Epithelial cell of proximal tubule (primary cell): ENCODE measurements around the gene SLC9B1. TPM values are rescaled to one million over a fixed set of nuclear protein-coding genes. Genes with fewer than 3 reads are reported as not detected.
"Not testable (repeated sequence)": the region's sequence is repeated elsewhere in the genome, so short reads cannot be mapped to it uniquely, and the experiment has no call there.

ENCODE experiments used
- DNase-seq: peaks from one replicate; pipeline ENCODE4 v3.0.0-alpha.2; 2011; ENCODE audit warnings: low read depth
- H3K4me3 ChIP-seq: 2 replicates; pipeline ENCODE4 v1.5.1; 2011; ENCODE audit warnings: low read depth, mild to moderate bottlenecking, low read length
- total RNA-seq: library from RNA; depleted of rRNA; stranded (reverse); fragments of >200 nt; gene quantifications from 2 replicates; pipeline ENCODE4 v1.2.3, GENCODE V29; 2015
- TF ChIP-seq, protein P1 (sequence below): conservative IDR thresholded peaks from 2 replicates; pipeline ENCODE4 v1.5.1; 2012; ENCODE audit warnings: low read depth, mild to moderate bottlenecking, low read length

SLC9B1 gene
- total RNA-seq, 1 donor from 2014 or later = 1.1 TPM

DNA sequence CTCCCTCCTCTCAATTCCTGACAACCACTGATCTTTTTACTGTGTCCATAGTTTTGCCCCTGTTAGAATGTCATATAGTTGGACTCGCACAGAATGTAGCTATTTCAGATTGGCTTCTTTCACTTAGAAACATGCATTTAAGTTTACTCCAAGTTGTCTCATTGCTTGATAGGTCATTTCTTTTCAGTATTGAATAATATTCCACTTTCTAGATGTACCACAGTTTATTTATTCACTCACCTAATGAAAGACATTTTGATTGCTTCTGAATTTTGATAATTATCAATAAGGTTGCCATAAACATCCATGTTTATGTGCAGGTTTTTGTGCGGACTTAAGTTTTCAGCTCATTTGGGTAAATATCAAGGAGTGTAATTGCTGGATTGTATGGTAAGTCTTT lies 38.5 kb downstream of the SLC9B1 start:
- no peak overlapping the region for H3K4me3 ChIP-seq
- no peak for DNase-seq
- TF ChIP-seq, protein P1, sequence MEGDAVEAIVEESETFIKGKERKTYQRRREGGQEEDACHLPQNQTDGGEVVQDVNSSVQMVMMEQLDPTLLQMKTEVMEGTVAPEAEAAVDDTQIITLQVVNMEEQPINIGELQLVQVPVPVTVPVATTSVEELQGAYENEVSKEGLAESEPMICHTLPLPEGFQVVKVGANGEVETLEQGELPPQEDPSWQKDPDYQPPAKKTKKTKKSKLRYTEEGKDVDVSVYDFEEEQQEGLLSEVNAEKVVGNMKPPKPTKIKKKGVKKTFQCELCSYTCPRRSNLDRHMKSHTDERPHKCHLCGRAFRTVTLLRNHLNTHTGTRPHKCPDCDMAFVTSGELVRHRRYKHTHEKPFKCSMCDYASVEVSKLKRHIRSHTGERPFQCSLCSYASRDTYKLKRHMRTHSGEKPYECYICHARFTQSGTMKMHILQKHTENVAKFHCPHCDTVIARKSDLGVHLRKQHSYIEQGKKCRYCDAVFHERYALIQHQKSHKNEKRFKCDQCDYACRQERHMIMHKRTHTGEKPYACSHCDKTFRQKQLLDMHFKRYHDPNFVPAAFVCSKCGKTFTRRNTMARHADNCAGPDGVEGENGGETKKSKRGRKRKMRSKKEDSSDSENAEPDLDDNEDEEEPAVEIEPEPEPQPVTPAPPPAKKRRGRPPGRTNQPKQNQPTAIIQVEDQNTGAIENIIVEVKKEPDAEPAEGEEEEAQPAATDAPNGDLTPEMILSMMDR = no peak

DNA sequence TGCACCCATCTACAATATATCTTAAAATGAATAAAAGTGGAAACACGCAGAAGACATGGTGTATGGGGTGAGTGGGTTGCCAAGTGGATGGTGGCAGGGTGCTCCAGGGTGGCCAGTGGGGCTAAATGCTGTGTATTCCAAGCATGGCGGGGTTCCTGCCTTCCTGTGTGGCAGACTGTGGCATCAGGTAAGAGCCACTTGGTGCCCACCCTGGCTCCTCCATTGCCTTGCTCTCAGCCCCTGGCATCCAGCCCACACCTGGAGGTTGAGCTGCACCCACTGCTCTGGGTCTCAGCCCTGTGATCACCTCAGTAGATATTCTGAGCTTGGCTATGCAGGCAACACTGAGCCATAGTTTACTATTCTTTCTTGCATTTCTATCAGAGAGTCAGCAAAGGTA lies 57.7 kb downstream of the SLC9B1 start:
- H3K4me3 ChIP-seq, DNase-seq: not testable (repeated sequence)

- no peak overlapping the region for H3K4me3 ChIP-seq
- TF ChIP-seq, protein P1 = no peak
- DNase-seq = no peak
These were observed 60.0 kb downstream of the SLC9B1 start for GRCh38 chr4:102959496-102959895.

- no peak overlapping the region for H3K4me3 ChIP-seq
- DNase-seq = no peak
- TF ChIP-seq, protein P1 = no peak
These were observed 74.4 kb downstream of the SLC9B1 start for GRCh38 chr4:102945066-102945465.

GRCh38 chr4:102938063-102938462 lies 81.4 kb downstream of the SLC9B1 start:
- H3K4me3 ChIP-seq, DNase-seq: not testable (repeated sequence)

DNA sequence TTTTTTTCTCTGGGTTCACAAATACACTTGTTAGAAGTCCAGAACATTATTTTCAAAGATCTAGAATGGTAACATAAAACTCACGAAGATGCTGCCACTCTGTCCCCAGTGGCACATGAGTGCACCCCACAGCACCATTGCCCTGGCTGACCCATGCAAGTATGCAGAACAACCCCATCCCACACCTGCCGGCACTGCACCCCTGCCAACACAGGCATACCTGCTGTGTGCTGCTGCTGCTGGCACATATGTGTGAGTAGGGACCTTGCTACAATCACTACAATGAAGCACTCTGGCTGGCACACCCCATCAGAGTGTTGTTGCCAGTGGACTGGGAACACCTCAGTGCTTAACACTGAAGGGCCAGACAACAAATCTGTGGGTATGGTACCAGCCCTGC lies 83.8 kb downstream of the SLC9B1 start:
- no peak overlapping the region for H3K4me3 ChIP-seq
- no peak for DNase-seq
- TF ChIP-seq, protein P1 = no peak

- H3K4me3 ChIP-seq = not testable (repeated sequence)
These were observed 99.8 kb downstream of the SLC9B1 start for GRCh38 chr4:102919697-102920096.

DNA sequence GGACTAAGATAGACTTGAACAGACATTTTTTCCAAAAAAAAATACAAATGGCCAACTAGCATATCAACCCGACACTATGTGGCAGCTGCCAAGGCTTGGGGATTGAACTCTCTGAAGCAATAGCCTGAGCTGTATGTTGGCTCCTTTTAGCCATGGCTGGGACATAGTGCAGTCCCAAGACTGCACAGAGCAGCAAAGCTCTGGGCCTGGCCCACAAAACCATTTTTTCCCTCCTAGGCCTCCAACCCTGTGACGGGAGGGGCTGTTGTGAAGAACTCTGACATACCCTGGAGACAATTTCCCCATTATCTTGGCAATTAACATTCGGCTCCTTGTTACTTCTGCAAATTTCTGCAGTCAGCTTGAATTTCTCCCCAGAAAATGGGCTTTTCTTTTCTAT lies 100.6 kb downstream of the SLC9B1 start:
- TF ChIP-seq, protein P1 = no peak
- H3K4me3 ChIP-seq = no peak overlapping the region
- no peak for DNase-seq

More at GRCh38 chr4:102919697-102920096, 99.8 kb downstream of the SLC9B1 start:
- not testable (repeated sequence) for DNase-seq

DNA sequence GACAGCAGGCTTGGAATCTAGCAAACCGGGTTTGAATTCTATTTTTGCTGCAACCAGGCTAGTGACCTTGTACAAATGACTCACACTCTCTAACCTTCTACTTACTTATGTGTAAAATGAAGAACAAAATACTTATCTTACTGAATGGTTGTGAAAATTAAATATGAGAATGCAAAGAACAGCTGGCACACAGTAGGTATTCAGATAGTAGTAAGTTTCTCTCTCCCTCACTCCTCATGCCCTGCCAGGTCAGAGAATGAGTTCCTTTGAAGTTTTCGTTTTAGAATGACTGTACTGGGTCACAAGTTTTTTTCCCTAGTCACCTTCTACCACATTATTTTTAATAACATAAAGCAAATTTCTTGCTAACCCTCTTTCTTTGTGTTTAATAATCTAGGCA lies 117.7 kb downstream of the SLC9B1 start:
- TF ChIP-seq, protein P1 = no peak
- no peak overlapping the region for H3K4me3 ChIP-seq
- no peak for DNase-seq

DNA sequence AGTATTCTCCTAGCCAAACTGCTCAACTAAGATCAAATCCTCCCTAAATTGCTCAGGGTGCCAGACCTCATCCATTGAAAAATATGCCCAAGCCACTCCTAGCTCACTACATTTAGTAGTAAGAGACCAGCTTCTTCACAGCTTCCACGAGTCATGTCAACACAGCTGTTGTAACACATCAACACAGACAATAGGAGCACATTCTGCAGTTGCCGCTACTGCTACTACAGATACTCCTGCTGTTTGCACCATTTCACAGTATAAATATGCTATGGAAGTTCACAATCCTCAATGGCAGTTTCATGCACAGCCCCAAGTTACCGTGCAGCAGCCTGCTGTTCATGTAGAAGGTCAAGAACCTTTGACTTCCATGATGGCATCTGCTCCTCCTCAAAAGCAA lies 121.9 kb downstream of the SLC9B1 start:
- not testable (repeated sequence) for H3K4me3 ChIP-seq, DNase-seq

GRCh38 chr4:102896547-102896946 lies 123.0 kb downstream of the SLC9B1 start:
- not testable (repeated sequence) for DNase-seq

DNA sequence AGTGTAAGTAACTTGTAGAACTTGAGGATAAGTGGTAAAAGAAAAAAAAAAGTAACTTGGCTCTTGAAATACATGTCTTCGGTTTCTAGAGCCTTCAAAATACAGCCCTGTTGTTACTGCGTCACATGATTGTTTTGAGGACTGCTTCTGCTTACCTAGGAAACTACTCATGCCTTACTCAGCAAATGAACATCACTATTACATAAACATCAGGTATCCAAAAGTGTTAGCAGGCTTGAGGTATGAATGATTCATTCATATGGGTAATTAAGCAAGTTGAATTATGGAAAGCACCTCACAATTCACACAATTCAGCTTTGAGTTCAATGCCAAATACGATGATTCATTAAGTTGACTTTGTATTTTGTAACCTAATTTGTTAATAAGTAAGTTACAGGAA lies 129.6 kb downstream of the SLC9B1 start:
- peak; percentile 82 for DNase-seq
- not testable (repeated sequence) for H3K4me3 ChIP-seq

More at GRCh38 chr4:102896547-102896946, 123.0 kb downstream of the SLC9B1 start:
- H3K4me3 ChIP-seq = not testable (repeated sequence)

- not testable (repeated sequence) for H3K4me3 ChIP-seq, DNase-seq
These were observed 130.9 kb downstream of the SLC9B1 start for GRCh38 chr4:102888570-102888969.
